NCI-H2196 treated with DMSO at 0.1 percent for 48 hours (cell line): ENCODE results near the gene SUPT20HL2.
"Not testable (repeated sequence)": the region's sequence is repeated elsewhere in the genome, so short reads cannot be mapped to it uniquely, and the experiment has no call there.

ENCODE experiments used
- DNase-seq: peaks from one replicate; lab custom pipeline; 2025; ENCODE audit not compliant: unreplicated experiment; lab: John Stamatoyannopoulos, UW

SUPT20HL2 gene

GRCh38 chrX:24314019-24314635 lies at the start of gene SUPT20HL2:
Gene SUPT20HL2, minus strand, starts transcription at chrX:24314069. Its CDS starts 754 bp downstream, at chrX:24313315.
- no peak for DNase-seq

- not testable (repeated sequence) for DNase-seq
Observed at GRCh38 chrX:24362089-24362745, 48.3 kb upstream of the SUPT20HL2 start.

- DNase-seq: no peak
Observed at GRCh38 chrX:24360272-24360671, 46.4 kb upstream of the SUPT20HL2 start, which contains the start of gene SUPT20HL1. Gene SUPT20HL1, plus strand, starts transcription at chrX:24360639. Its CDS starts 2,122 bp downstream, at chrX:24362761.

DNA sequence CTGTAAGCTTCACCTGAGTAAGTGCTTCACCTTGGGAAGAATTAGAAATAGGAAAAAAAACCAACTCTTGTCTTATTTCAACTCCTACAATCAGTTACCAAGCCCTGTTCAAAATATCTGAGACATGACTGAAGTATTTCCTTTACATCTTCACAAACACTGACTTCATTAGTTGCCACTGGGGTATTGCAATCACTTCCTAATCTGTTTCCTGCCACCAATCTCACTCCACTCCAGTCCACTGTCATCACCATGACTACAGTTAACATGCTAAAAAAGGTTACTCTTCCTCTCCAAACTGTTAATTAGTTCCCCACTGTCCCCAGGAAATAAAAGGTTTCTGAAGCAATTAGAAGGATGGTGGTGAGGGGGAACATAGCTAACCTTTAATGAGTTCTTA lies 43.2 kb upstream of the SUPT20HL2 start:
- DNase-seq: no peak

GRCh38 chrX:24355095-24355494 lies 41.2 kb upstream of the SUPT20HL2 start:
- no peak for DNase-seq

DNA sequence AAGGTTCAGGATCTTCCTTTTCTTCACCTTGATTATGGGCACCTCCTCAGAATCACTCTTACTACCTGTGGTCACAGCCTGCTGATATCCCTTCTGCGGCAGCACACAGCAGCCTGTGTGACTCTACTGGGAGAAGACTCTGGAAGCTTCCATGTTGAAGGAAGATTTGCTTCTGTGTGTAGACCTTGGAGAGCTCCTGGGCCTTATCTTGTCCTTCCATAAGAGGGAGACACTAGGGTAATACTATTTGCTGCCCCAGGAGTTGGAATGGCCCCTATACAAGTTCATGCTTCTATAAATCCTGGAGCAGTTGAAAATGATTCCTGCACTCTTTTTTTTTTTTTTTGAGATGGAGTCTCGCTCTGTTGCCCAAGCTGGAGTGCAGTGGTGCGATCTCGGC lies 36.3 kb upstream of the SUPT20HL2 start:
- no peak for DNase-seq

- DNase-seq: no peak
Observed at GRCh38 chrX:24347881-24348280, 34.0 kb upstream of the SUPT20HL2 start.

GRCh38 chrX:24343719-24344118 lies 29.9 kb upstream of the SUPT20HL2 start:
- no peak for DNase-seq

GRCh38 chrX:24341795-24342194 lies 27.9 kb upstream of the SUPT20HL2 start:
- no peak for DNase-seq

- no peak for DNase-seq
Observed at GRCh38 chrX:24340501-24340900, 26.6 kb upstream of the SUPT20HL2 start.

GRCh38 chrX:24339911-24340310 lies 26.0 kb upstream of the SUPT20HL2 start:
- DNase-seq: no peak

- DNase-seq: no peak
Observed at GRCh38 chrX:24335871-24336270, 22.0 kb upstream of the SUPT20HL2 start.

DNA sequence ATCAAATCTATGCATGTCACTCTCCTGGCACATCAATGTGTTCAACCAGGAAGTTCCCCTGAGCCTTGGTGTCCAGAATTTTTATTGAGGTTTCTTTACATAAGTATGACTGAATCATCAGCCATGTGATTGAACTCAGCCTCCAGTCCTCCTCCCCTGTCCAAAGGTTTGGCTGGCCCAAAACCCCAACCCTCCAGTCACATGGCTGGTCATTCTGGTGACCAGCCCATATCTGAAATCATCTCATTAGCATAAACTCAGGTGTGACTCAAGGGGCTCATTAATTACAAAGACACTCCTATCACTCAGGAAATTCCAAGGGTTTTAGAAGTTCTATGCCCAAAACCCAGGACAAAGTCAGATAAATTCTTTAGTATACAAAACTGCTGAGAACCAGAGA lies 20.6 kb upstream of the SUPT20HL2 start:
- DNase-seq: no peak

DNA sequence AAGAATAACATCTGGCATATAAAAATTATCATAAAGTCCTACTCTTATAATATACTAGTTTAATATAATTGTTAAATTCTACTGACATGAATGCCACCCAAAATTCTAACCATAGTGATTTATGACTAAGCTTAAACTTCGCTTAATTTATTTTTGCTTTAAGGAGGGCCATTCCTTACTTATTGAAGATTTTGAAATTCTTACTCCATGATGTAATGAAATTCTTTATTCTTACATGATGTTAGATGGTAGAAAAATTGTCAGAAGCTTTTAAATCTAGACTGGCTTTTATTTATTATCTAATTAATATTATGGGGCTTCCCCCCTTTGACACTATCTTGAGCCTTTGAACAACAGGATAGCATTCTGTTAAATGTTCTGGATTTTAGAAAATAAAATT lies 19.5 kb upstream of the SUPT20HL2 start:
- DNase-seq: no peak

DNA sequence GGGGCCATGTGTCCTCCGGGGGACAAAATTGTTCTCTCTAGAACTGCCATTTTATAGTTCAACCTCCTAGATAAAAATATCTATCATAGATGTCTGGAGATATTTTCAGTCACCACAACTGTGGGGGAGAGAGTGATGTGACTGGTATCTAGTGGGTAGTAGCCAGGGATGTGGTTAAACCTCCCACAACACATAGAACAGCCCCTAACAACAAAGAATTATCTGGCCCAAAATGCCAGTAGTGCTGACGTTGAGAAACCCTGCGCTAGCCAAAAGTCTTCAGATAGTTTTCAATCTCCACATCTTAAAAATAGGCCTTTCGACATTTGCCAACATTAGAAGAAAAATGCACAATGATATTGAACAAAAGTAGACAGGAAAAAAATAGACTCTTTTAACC lies 19.0 kb upstream of the SUPT20HL2 start:
- DNase-seq: no peak

DNA sequence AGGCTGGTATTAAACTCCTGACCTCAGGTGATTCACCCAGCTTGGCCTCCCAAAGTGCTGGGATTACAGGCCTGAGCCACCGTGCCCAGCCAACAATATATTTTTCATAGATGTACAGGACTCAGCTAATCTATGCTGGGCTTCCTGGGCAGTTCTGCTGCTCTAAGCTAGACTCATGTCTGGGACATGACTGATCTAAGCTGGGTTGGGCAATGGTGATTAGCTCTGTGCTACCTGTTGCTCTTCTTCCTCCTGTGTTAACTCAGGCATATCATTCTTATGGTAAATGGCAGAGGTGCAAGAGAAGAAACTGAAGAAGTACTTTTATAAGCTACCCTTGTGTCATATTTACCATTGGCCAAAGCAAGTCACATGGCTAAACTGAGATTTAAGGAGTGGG lies 11.4 kb upstream of the SUPT20HL2 start:
- DNase-seq: no peak

DNA sequence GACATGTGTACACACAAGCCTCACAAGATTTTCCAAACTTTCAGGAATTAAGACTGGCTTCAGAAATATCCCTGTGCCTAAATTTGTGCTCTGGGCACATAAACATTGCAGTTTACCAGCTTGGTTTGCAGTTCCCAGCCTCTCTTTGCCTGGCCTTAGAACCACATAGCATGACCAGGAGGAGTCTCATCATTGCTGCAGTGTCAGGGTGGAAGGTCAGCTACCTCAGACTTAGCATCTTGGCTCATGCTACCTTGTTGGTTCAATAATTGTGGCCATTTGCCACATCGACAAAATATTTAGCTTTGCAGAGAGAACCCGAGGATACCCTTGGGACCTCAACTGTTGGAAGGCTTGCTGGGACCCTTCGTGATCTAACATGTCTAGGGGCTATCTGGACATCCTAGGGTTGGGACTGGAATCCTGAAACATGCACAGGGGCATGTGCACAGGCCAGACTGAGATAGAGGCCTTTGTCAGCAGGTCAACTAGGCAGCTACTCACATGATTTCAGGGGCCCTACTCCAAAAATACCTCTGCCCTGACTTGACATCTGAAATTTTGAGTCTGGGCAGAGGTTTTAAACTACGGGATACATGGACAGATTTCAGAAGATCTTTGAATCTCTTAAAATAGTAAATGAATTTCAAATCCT lies 8.0 kb upstream of the SUPT20HL2 start:
- DNase-seq: no peak

DNA sequence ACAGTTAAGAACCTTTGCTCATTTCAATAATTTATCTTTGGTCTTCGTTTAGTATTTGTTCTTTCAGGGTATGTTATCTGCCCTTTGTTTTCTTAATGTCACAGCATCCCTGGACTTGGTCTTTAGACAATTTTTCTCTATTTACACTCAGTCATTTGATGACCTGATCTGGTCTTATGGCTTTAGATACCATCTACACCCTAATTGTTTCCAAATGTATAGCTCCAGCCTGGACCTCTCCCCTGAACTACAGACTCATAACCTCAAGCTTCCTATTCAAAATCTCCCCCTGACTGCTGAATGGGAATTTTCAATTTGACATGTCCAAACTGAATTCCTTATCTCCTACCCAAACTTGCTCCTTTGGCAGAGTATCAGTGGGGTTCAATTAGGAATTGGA lies 3.7 kb upstream of the SUPT20HL2 start:
- no peak for DNase-seq

- no peak for DNase-seq
Observed at GRCh38 chrX:24316111-24316510, 2.2 kb upstream of the SUPT20HL2 start.

DNA sequence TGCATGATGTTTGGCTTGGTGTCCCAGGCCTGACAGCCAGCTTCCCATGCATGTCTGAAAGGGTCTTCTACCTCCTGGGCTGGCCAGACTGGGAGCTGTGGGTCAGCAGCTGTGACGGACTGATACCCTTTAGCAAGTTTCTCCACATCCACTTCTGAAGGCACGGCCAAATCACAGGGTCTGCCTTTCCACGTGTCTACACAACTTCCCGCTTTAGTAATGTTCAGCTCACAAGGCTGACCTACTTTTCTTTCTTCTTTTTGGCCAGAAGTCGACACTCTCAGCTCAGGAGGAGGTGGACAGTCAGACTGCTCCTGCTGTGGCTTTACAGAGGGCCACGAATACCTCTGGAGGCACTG lies 1.6 kb downstream of the SUPT20HL2 start:
- not testable (repeated sequence) for DNase-seq

- not testable (repeated sequence) for DNase-seq
Observed at GRCh38 chrX:24311507-24312248, 2.2 kb downstream of the SUPT20HL2 start.

DNA sequence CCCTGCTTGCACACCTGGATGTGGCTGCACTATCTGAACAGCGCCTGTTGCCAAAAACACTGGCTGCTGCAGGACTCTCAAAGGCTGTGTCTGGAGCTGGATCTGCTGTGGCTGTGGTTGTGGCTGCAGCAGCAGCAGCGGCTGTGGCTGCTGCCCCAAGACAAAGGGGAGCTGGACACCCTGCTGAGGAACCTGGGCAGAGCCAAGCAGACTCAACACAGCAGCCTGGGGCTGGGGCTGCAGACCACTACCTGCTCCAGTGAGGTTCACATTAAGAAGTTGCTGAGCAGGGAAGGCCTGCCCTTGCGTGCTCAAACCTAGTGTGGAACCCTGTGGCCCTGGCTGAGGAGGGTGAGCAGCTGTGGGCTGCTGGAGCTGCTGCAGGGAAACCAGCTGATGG lies 3.0 kb downstream of the SUPT20HL2 start:
- not testable (repeated sequence) for DNase-seq
